ENCODE results near the gene HIRA.
"Not testable (repeated sequence)": the region's sequence is repeated elsewhere in the genome, so short reads cannot be mapped to it uniquely, and the experiment has no call there.

HIRA gene

GRCh38 chr22:19375435-19375834 is 56.1 kb downstream of the HIRA start:
- no peak for DNase-seq (ENCODE audit: low read depth)
- H3K4me3 ChIP-seq (ENCODE audit: low read depth, low read length): no peak overlapping the region
- TF ChIP-seq CTCF (conservative IDR thresholded peaks at IDR 0.05; ENCODE audit: low read depth, low read length): no peak

DNA sequence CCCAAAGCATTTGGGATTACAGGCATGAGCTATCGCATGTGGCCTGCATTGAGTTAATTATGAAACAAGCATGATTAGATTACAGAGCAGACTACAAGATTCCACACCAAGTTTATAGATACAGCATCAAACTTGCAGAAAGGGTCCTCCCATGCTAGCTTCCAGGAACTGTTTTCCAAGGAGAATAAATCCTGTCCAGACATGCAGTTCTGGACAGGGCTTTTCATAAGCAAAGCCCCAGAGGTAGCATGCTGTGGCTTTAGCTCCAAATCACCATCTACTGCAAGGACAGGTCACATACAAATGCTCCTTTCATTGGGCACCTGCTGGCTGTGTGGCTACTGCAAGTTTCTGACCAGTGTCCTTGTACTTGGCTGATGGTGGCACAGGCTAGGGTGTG is 57.1 kb downstream of the HIRA start:
- H3K4me3 ChIP-seq (ENCODE audit: low read depth, low read length): no peak overlapping the region
- TF ChIP-seq CTCF (conservative IDR thresholded peaks at IDR 0.05; ENCODE audit: low read depth, low read length): no peak
- no peak for DNase-seq (ENCODE audit: low read depth)

- H3K4me3 ChIP-seq (ENCODE audit: low read depth, low read length): no peak overlapping the region
- no peak for TF ChIP-seq CTCF (conservative IDR thresholded peaks at IDR 0.05; ENCODE audit: low read depth, low read length)
- DNase-seq (ENCODE audit: low read depth): no peak
Measured at GRCh38 chr22:19373450-19373849, 58.1 kb downstream of the HIRA start.

- TF ChIP-seq CTCF (conservative IDR thresholded peaks at IDR 0.05; ENCODE audit: low read depth, low read length): no peak
- no peak for DNase-seq (ENCODE audit: low read depth)
- no peak overlapping the region for H3K4me3 ChIP-seq (ENCODE audit: low read depth, low read length)
Measured at GRCh38 chr22:19371893-19372292, 59.6 kb downstream of the HIRA start.

DNA sequence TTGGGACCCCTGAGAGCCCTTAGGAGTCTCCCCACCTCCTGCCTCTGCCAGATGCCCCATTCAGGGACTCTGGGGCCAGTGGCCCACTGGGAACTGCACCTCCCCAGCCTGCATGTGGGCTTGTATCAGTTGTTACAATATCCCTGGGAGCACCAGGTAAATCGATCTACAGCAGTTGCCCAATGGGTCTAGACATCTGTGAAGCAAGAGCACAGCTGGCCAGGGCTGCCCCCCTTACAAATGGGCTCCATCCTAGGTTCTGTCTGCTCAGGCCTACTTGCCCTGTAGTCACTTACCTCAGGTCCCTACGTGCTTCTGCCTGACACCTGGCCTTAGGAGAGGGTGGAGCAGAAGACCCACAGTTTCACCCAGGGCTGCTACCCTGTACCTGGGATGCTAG is 62.7 kb downstream of the HIRA start:
- H3K4me3 ChIP-seq (ENCODE audit: low read depth, low read length): no peak overlapping the region
- no peak for DNase-seq (ENCODE audit: low read depth)
- TF ChIP-seq CTCF (conservative IDR thresholded peaks at IDR 0.05; ENCODE audit: low read depth, low read length): no peak

DNA sequence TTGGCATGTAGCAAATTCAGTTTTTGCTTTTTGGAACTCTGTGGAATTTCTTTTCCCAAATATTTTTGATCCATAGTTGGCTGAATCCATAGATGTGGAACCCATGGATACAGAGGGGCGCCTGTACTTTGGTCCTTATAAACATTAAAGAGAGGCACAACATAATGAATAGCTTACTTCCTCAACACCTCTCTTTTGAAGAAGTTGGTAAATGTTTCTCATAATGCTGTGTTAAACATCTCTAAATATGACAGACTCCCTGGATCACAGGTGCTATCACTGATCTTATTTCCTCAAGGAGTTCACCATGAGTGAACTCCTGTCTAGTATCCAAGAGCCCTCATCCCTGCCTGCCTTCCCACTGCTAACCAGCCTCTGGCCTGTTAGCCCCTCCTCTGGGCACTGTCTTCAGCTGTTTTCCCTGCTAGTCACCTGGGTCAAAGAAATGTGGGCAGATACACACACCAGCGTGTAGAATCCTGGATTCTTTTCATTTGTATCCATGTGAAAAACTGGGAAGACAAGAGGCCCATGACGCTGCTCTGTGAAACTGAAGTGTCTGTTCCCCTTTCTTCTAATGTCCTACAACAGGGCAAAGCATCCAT is 63.7 kb downstream of the HIRA start:
- no peak overlapping the region for H3K4me3 ChIP-seq (ENCODE audit: low read depth, low read length)
- DNase-seq (ENCODE audit: low read depth): no peak
- no peak for TF ChIP-seq CTCF (conservative IDR thresholded peaks at IDR 0.05; ENCODE audit: low read depth, low read length)

DNA sequence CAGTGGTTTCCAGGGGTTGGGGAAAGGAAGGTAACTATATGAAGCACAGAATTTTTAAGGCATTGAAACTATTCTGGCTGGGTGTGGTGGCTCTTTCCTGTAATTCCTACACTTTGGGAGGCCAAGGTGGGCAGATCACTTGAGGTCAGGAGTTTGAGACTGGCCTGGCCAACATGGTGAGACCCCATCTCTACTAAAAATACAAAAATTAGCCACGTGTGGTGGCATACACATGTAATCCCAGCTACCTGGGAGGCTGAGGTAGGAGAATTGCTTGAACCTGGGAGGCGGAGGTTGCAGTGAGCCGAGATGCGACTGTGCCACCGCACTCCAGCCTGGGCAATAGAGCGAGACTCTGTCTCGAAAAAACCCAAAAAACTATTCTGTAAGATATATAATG is 68.0 kb downstream of the HIRA start:
- not testable (repeated sequence) for H3K4me3 ChIP-seq (ENCODE audit: low read depth, low read length); DNase-seq (ENCODE audit: low read depth)

Data from choroid plexus epithelial cell (primary cell).